Astrocyte (in vitro differentiated cells and primary cell): ENCODE data around the gene BRINP2. TPM values are rescaled to one million over a fixed set of nuclear protein-coding genes. Genes with fewer than 3 reads are reported as not detected.

Source experiments
- DNase-seq: peaks from one replicate; pipeline ENCODE4 v3.0.0-alpha.2; 2010; ENCODE audit warnings: low read depth
- FAIRE-seq: peaks from 2 replicates; lab custom pipeline; 2011; peaks lifted over from hg19 to GRCh38; lab: Jason Lieb, UNC
- H2AFZ ChIP-seq: 2 replicates; pipeline ENCODE4 v1.6.0; 2012; ENCODE audit warnings: low read depth, low read length, inconsistent platforms
- H3K27ac ChIP-seq: 2 replicates; pipeline ENCODE4 v1.5.1; 2011; ENCODE audit warnings: low read depth, low read length, inconsistent platforms
- H3K27me3 ChIP-seq: 2 replicates; pipeline ENCODE4 v1.6.0; 2011; ENCODE audit warnings: low read length, inconsistent platforms; ENCODE audit not compliant: insufficient read depth
- H3K36me3 ChIP-seq: 2 replicates; pipeline ENCODE4 v1.5.1; 2011; ENCODE audit warnings: low read length, inconsistent platforms; ENCODE audit not compliant: insufficient read depth
- H3K4me1 ChIP-seq: 2 replicates; pipeline ENCODE4 v1.5.1; 2011; ENCODE audit warnings: low read length, inconsistent platforms; ENCODE audit not compliant: insufficient read depth
- H3K4me2 ChIP-seq: 2 replicates; pipeline ENCODE4 v1.6.0; 2012; ENCODE audit warnings: low read length, inconsistent platforms
- H3K4me3 ChIP-seq: 2 replicates; pipeline ENCODE4 v1.5.1; 2011; ENCODE audit warnings: low read depth, mild to moderate bottlenecking, low read length, inconsistent platforms; ENCODE audit not compliant: insufficient read depth
- H3K79me2 ChIP-seq: 2 replicates; pipeline ENCODE4 v1.6.0; 2012; ENCODE audit warnings: mild to moderate bottlenecking, low read length, inconsistent platforms; ENCODE audit not compliant: insufficient read depth
- H3K9ac ChIP-seq: 2 replicates; pipeline ENCODE4 v1.6.0; 2012; ENCODE audit warnings: mild to moderate bottlenecking, low read length, inconsistent platforms
- H3K9me3 ChIP-seq: 2 replicates; pipeline ENCODE4 v1.5.1; 2012; ENCODE audit warnings: low read depth, mild to moderate bottlenecking, low read length, inconsistent platforms; ENCODE audit not compliant: insufficient read depth
- H4K20me1 ChIP-seq: 2 replicates; pipeline ENCODE4 v1.6.0; 2012; ENCODE audit warnings: low read length, inconsistent platforms; ENCODE audit not compliant: insufficient read depth
- H3K27ac Mint-ChIP-seq: one replicate; pipeline ENCODE4 v1.8.0; 2021; ENCODE audit warnings: mild to moderate bottlenecking, mixed read lengths; ENCODE audit not compliant: unreplicated experiment
- H3K27me3 Mint-ChIP-seq: one replicate; pipeline ENCODE4 v1.8.0; 2021; ENCODE audit warnings: low read depth, mixed read lengths; ENCODE audit not compliant: unreplicated experiment
- H3K36me3 Mint-ChIP-seq: one replicate; pipeline ENCODE4 v1.8.0; 2021; ENCODE audit warnings: low read depth, mixed read lengths; ENCODE audit not compliant: unreplicated experiment
- H3K4me1 Mint-ChIP-seq: one replicate; pipeline ENCODE4 v1.8.0; 2021; ENCODE audit warnings: low read depth, mixed read lengths; ENCODE audit not compliant: unreplicated experiment
- H3K4me3 Mint-ChIP-seq: one replicate; pipeline ENCODE4 v1.8.0; 2021; ENCODE audit warnings: mild to moderate bottlenecking, moderate library complexity, mixed read lengths; ENCODE audit not compliant: unreplicated experiment
- H3K9me3 Mint-ChIP-seq: one replicate; pipeline ENCODE4 v1.8.0; 2021; ENCODE audit warnings: mild to moderate bottlenecking, mixed read lengths; ENCODE audit not compliant: unreplicated experiment
- EZH2 ChIP-seq: IDR thresholded peaks from 2 replicates; pipeline ENCODE4 v1.6.1; 2012; ENCODE audit warnings: mild to moderate bottlenecking, low read length, inconsistent platforms; ENCODE audit not compliant: insufficient read depth
- total RNA-seq: library from RNA; stranded (reverse); gene quantifications from 2 replicates; pipeline ENCODE4 v1.2.1, GENCODE V29; 2021
- TF ChIP-seq, protein P1 (sequence below): IDR thresholded peaks from 2 replicates; pipeline ENCODE4 v1.5.1; 2011; ENCODE audit warnings: low read depth, mild to moderate bottlenecking, inconsistent platforms, low read length, moderate library complexity; ENCODE audit not compliant: insufficient read depth

BRINP2 gene
- total RNA-seq, 1 donor from 2014 or later = not detected

DNA sequence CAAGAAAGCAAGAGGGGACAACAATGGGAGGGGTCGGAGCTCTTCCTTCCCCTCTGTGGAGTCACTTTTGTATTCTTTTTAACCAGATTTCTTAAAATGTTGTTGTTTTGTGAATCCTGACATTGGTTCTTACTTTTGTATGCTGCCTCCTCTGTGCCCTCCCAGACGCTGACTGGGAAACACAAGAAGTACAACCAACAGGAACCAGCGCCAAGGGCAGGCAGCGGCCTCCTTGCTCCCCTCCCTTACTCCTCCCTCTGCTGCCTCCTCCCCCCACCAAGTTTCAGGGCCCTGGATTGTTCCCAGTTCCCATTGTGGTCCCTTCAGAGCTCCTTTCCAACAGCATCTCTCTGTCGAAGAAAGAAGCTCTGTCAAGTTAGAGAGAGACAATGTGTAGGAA, 111.1 kb downstream of the BRINP2 start:
- no peak for DNase-seq
- Mint-ChIP-seq H3K27ac (no peak overlapping the region), H3K4me1 (peaks cover 10% of the 10 kb centered on the region), H3K27me3 (peaks cover 16% of the 10 kb centered on the region), H3K4me3 (no peak overlapping the region), H3K9me3 (no peaks in the 10 kb centered on the region), H3K36me3 (no peaks in the 10 kb centered on the region)
- no peak for FAIRE-seq
- Histone ChIP-seq H3K27ac (no peak overlapping the region), H3K4me2 (no peak overlapping the region), H3K36me3 (no peaks in the 10 kb centered on the region), H4K20me1 (no peaks in the 10 kb centered on the region), H2AFZ (no peak overlapping the region), H3K4me3 (no peak overlapping the region), H3K79me2 (no peaks in the 10 kb centered on the region), H3K27me3 (peaks cover 7% of the 10 kb centered on the region), H3K9me3 (peaks cover 5% of the 10 kb centered on the region), H3K4me1 (peaks cover 5% of the 10 kb centered on the region), H3K9ac (no peak overlapping the region)
- TF ChIP-seq, protein P1, sequence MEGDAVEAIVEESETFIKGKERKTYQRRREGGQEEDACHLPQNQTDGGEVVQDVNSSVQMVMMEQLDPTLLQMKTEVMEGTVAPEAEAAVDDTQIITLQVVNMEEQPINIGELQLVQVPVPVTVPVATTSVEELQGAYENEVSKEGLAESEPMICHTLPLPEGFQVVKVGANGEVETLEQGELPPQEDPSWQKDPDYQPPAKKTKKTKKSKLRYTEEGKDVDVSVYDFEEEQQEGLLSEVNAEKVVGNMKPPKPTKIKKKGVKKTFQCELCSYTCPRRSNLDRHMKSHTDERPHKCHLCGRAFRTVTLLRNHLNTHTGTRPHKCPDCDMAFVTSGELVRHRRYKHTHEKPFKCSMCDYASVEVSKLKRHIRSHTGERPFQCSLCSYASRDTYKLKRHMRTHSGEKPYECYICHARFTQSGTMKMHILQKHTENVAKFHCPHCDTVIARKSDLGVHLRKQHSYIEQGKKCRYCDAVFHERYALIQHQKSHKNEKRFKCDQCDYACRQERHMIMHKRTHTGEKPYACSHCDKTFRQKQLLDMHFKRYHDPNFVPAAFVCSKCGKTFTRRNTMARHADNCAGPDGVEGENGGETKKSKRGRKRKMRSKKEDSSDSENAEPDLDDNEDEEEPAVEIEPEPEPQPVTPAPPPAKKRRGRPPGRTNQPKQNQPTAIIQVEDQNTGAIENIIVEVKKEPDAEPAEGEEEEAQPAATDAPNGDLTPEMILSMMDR = no peak
- TF ChIP-seq EZH2 = no peak

DNA sequence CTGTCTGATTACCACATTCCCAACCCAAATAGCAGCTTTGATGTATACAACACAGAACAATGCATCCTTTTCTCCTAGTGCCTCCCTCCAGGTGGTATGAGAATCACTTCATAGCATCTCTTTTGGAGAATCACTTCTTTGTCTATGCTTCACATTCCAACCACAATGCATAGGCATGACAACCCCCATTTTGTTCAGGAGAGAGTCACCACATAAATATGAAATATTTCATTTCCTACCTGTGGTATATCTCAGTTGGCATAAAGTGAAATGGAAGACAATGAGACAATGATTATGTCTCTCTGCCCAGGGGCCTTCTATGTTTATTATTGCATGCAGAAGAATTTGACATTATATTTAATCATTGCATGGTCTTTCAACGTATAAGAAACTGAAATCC, 112.2 kb downstream of the BRINP2 start:
- peaks cover 10% of the 10 kb centered on the region for H3K4me1 ChIP-seq
- H3K27ac Mint-ChIP-seq = no peak overlapping the region
- no peak overlapping the region for H3K4me3 Mint-ChIP-seq
- no peak for FAIRE-seq
- H3K9me3 ChIP-seq = peaks cover 5% of the 10 kb centered on the region
- no peaks in the 10 kb centered on the region for H3K36me3 ChIP-seq
- no peak overlapping the region for H3K27ac ChIP-seq
- no peak for DNase-seq
- TF ChIP-seq, protein P1 = no peak
- no peak for TF ChIP-seq EZH2
- H3K36me3 Mint-ChIP-seq = no peaks in the 10 kb centered on the region
- H3K4me2 ChIP-seq = no peak overlapping the region
- no peaks in the 10 kb centered on the region for H4K20me1 ChIP-seq
- peaks cover 12% of the 10 kb centered on the region for H3K4me1 Mint-ChIP-seq
- H3K9me3 Mint-ChIP-seq = no peaks in the 10 kb centered on the region
- peaks cover 11% of the 10 kb centered on the region for H3K27me3 ChIP-seq
- no peak overlapping the region for H2AFZ ChIP-seq
- H3K4me3 ChIP-seq = no peak overlapping the region
- no peak overlapping the region for H3K9ac ChIP-seq
- H3K27me3 Mint-ChIP-seq = peaks cover 16% of the 10 kb centered on the region
- no peaks in the 10 kb centered on the region for H3K79me2 ChIP-seq

DNA sequence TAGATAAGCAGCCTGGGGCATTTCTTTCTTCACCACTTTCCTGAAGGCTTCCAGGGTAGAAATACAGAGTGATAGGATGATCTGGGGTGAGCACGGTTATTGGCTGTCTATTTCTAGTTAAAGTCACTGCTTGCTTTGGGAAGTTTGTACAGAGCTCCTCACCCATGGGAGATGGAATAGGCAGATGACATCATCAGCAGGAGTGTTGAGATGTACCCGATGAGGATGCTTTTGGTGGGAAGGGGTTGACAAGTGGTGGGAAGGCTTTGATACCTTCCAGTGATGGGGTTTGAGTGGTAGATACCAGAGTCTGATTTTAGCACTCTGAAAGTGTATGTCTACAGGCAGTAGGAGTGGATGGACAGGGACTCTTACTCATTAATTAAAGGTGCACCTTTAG, 112.6 kb downstream of the BRINP2 start:
- no peaks in the 10 kb centered on the region for H3K9me3 Mint-ChIP-seq
- H3K9ac ChIP-seq = no peak overlapping the region
- H3K27ac ChIP-seq = no peak overlapping the region
- H3K36me3 ChIP-seq = no peaks in the 10 kb centered on the region
- peaks cover 5% of the 10 kb centered on the region for H3K9me3 ChIP-seq
- no peak overlapping the region for H2AFZ ChIP-seq
- H3K27me3 ChIP-seq = peaks cover 11% of the 10 kb centered on the region
- TF ChIP-seq, protein P1 = no peak
- TF ChIP-seq EZH2 = no peak
- H3K79me2 ChIP-seq = no peaks in the 10 kb centered on the region
- H3K36me3 Mint-ChIP-seq = no peaks in the 10 kb centered on the region
- FAIRE-seq (no peak), DNase-seq (no peak)
- peaks cover 16% of the 10 kb centered on the region for H3K27me3 Mint-ChIP-seq
- no peaks in the 10 kb centered on the region for H4K20me1 ChIP-seq
- no peak overlapping the region for H3K4me2 ChIP-seq
- peaks cover 10% of the 10 kb centered on the region for H3K4me1 ChIP-seq
- no peak overlapping the region for H3K4me3 ChIP-seq
- H3K4me1 Mint-ChIP-seq = peaks cover 14% of the 10 kb centered on the region
- H3K27ac Mint-ChIP-seq = no peak overlapping the region
- no peak overlapping the region for H3K4me3 Mint-ChIP-seq
